HEK293 (cell line): ENCODE results near the gene IDNK.

Experiments
- CTCF ChIA-PET: fragments of 350-600 bp; formaldehyde crosslinking; extraction: SDS; loops from one replicate; lab custom pipeline; 2021; ENCODE audit warnings: antibody characterized with exemption; lab: Yijun Ruan, JAX
- POLR2A ChIA-PET: fragments of 300-600 bp; formaldehyde crosslinking; extraction: SDS; loops from one replicate; lab custom pipeline; 2020; ENCODE audit warnings: antibody characterized with exemption, inconsistent platforms; lab: Yijun Ruan, JAX
- H3K27ac ChIP-seq: fragments of 200-500 bp; sonication (Bioruptor generic); 2 replicates; pipeline ENCODE4 v1.5.1; 2014; ENCODE audit warnings: low read depth, low read length, control low read depth, inconsistent platforms; ENCODE audit errors: extremely low read depth
- H3K36me3 ChIP-seq, 2 experiments: fragments of 200-500 bp in 1 of 2; sonication (Bioruptor generic) in 1 of 2; 1 replicate in 1 of 2; 2 replicates in 1 of 2; pipeline ENCODE4 v1.5.1; 2014 to 2017; ENCODE audit warnings: inconsistent platforms in 2 of 2, low read length in 2 of 2; ENCODE audit not compliant: control insufficient read depth in 2 of 2, insufficient read depth in 1 of 2
- H3K4me1 ChIP-seq: fragments of 200-500 bp; sonication (Bioruptor generic); 2 replicates; pipeline ENCODE4 v1.5.1; 2014; ENCODE audit warnings: mild to moderate bottlenecking, low read length, inconsistent platforms; ENCODE audit not compliant: control insufficient read depth, insufficient read depth
- H3K4me3 ChIP-seq: 2 replicates; pipeline ENCODE4 v1.5.1; 2011; ENCODE audit warnings: low read depth, mild to moderate bottlenecking, control low read depth, low read length, moderate library complexity
- H3K9me3 ChIP-seq: fragments of 200-500 bp; sonication (Bioruptor generic); 2 replicates; pipeline ENCODE4 v1.5.1; 2014; ENCODE audit warnings: low read depth, low read length, inconsistent platforms; ENCODE audit not compliant: control insufficient read depth, insufficient read depth
- GLI4 ChIP-seq: fragments of 450-650 bp; formaldehyde crosslinking; IDR thresholded peaks from 2 replicates; pipeline ENCODE4 v1.5.1; 2016; ENCODE audit warnings: missing biosample characterization, missing genetic modification characterization
- GLIS2 ChIP-seq: fragments of 450-650 bp; formaldehyde crosslinking; IDR thresholded peaks from 2 replicates; pipeline ENCODE4 v1.5.1; 2016; ENCODE audit warnings: missing biosample characterization, missing genetic modification characterization
- IKZF3 ChIP-seq: fragments of 450-650 bp; IDR thresholded peaks from 2 replicates; pipeline ENCODE4 v1.5.0; 2018; ENCODE audit warnings: missing biosample characterization, mild to moderate bottlenecking, missing genetic modification characterization, moderate library complexity
- KLF16 ChIP-seq: fragments of 450-650 bp; formaldehyde crosslinking; IDR thresholded peaks from 2 replicates; pipeline ENCODE4 v1.5.1; 2017; ENCODE audit warnings: missing biosample characterization, missing genetic modification characterization
- OSR2 ChIP-seq: fragments of 450-650 bp; formaldehyde crosslinking; IDR thresholded peaks from 2 replicates; pipeline ENCODE4 v1.5.1; 2016; ENCODE audit warnings: missing biosample characterization, missing genetic modification characterization
- SCRT2 ChIP-seq: fragments of 450-650 bp; formaldehyde crosslinking; IDR thresholded peaks from 2 replicates; pipeline ENCODE4 v1.5.1; 2016; ENCODE audit warnings: missing biosample characterization, missing genetic modification characterization
- SP3 ChIP-seq: fragments of 450-650 bp; formaldehyde crosslinking; IDR thresholded peaks from 2 replicates; pipeline ENCODE4 v1.5.1; 2016; ENCODE audit warnings: missing biosample characterization, missing genetic modification characterization
- TRIM28 ChIP-seq: IDR thresholded peaks from 2 replicates; pipeline ENCODE4 v1.6.1; 2011; ENCODE audit warnings: low read length, control low read depth, borderline replicate concordance
- ZBTB8A ChIP-seq: fragments of 450-650 bp; formaldehyde crosslinking; IDR thresholded peaks from 2 replicates; pipeline ENCODE4 v1.5.1; 2016; ENCODE audit warnings: missing biosample characterization, missing genetic modification characterization
- ZEB2 ChIP-seq: fragments of 450-650 bp; formaldehyde crosslinking; IDR thresholded peaks from 2 replicates; pipeline ENCODE4 v1.5.1; 2016; ENCODE audit warnings: missing biosample characterization, missing genetic modification characterization
- ZNF157 ChIP-seq: fragments of 450-650 bp; formaldehyde crosslinking; IDR thresholded peaks from 2 replicates; pipeline ENCODE4 v1.5.1; 2016; ENCODE audit warnings: missing biosample characterization, missing genetic modification characterization
- ZNF16 ChIP-seq: fragments of 450-650 bp; formaldehyde crosslinking; IDR thresholded peaks from 2 replicates; pipeline ENCODE4 v1.5.1; 2016; ENCODE audit warnings: low read depth, missing biosample characterization, missing genetic modification characterization
- ZNF335 ChIP-seq: fragments of 450-650 bp; formaldehyde crosslinking; conservative IDR thresholded peaks from 2 replicates; pipeline ENCODE4 v1.5.1; 2016; ENCODE audit warnings: missing biosample characterization, missing genetic modification characterization
- ZNF350 ChIP-seq: fragments of 450-650 bp; formaldehyde crosslinking; IDR thresholded peaks from 2 replicates; pipeline ENCODE4 v1.5.0; 2017; ENCODE audit warnings: missing biosample characterization, mild to moderate bottlenecking, missing genetic modification characterization
- ZNF366 ChIP-seq: fragments of 450-650 bp; formaldehyde crosslinking; conservative IDR thresholded peaks from 2 replicates; pipeline ENCODE4 v1.5.1; 2016; ENCODE audit warnings: missing biosample characterization, missing genetic modification characterization
- ZNF423 ChIP-seq: fragments of 450-650 bp; formaldehyde crosslinking; IDR thresholded peaks from 2 replicates; pipeline ENCODE4 v1.5.1; 2016; ENCODE audit warnings: missing biosample characterization, missing genetic modification characterization
- ZNF548 ChIP-seq: fragments of 450-650 bp; formaldehyde crosslinking; IDR thresholded peaks from 2 replicates; pipeline ENCODE4 v1.5.1; 2016; ENCODE audit warnings: missing biosample characterization, missing genetic modification characterization
- ZNF560 ChIP-seq: fragments of 450-650 bp; formaldehyde crosslinking; IDR thresholded peaks from 2 replicates; pipeline ENCODE4 v1.5.1; 2017; ENCODE audit warnings: missing biosample characterization, missing genetic modification characterization, borderline replicate concordance
- ZNF624 ChIP-seq: fragments of 450-650 bp; formaldehyde crosslinking; IDR thresholded peaks from 2 replicates; pipeline ENCODE4 v1.5.1; 2017; ENCODE audit warnings: missing biosample characterization, missing genetic modification characterization
- ZNF654 ChIP-seq: fragments of 450-650 bp; formaldehyde crosslinking; IDR thresholded peaks from 2 replicates; pipeline ENCODE4 v1.5.1; 2016; ENCODE audit warnings: low read depth, missing biosample characterization, missing genetic modification characterization
- ZNF677 ChIP-seq: fragments of 450-650 bp; IDR thresholded peaks from 2 replicates; pipeline ENCODE4 v1.5.0; 2018; ENCODE audit warnings: missing biosample characterization, mild to moderate bottlenecking, missing genetic modification characterization, moderate library complexity
- ZNF791 ChIP-seq: fragments of 450-650 bp; formaldehyde crosslinking; IDR thresholded peaks from 2 replicates; pipeline ENCODE4 v1.5.1; 2016; ENCODE audit warnings: missing biosample characterization, missing genetic modification characterization
- ZNF830 ChIP-seq: fragments of 450-650 bp; IDR thresholded peaks from 2 replicates; pipeline ENCODE4 v1.5.0; 2018; ENCODE audit warnings: missing biosample characterization, missing genetic modification characterization, low read depth, mild to moderate bottlenecking, moderate library complexity
- TF ChIP-seq, protein P1 (sequence below): fragments of 450-650 bp; formaldehyde crosslinking; IDR thresholded peaks from 2 replicates; pipeline ENCODE4 v1.5.1; 2016; ENCODE audit warnings: missing biosample characterization, missing genetic modification characterization
- TF ChIP-seq, protein P2 (sequence below): fragments of 450-650 bp; formaldehyde crosslinking; IDR thresholded peaks from 2 replicates; pipeline ENCODE4 v1.5.1; 2016; ENCODE audit warnings: missing biosample characterization, missing genetic modification characterization, borderline replicate concordance
- TF ChIP-seq, protein P3 (sequence below): sonication (generic); formaldehyde crosslinking; IDR thresholded peaks from 2 replicates; pipeline ENCODE4 v1.8.1; 2022; ENCODE audit warnings: mild to moderate bottlenecking, moderate library complexity, missing genetic modification reagents

Gene IDNK

DNA sequence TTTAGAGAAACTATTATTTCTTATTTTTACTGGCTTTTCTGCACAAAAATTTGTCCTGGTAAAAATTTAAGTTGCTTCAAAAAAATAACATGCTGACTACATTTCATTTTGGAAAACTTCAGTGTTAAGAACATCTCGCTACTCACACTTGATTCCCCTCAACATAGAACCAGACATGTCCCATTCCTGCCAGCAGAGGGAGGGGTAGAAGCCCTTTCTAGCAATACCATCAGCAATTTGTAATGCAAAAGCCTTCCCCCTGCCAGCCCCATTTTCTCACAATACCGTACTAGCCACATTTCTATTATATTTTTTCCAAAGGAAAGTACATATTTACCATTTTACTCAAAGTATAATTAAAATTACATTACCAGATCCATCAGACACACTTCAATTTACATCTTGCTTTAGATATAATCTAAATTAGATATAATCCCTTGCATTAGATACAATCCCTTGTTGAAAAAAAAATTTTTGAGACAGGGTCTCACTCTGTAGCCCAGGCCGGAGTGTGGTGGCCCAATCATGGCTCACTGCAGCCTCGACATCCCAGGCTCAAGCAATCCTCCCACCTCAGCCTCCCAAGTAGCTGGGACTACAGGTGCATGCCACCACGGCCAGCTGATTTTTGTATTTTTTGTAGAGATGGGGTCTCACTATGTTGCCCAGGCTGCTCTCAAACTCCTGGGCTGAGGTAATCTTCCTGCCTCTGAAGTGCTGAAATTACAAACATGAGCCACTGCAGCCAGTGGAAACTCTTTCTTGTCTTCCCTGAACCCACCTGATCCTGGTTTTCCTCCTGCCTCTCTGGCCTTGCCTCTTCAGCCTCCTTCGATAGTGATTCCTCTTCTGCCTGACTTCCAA is 39.6 kb upstream of the IDNK start:
- CTCF ChIA-PET, result interaction anchor here (0.6 to 1.6 kb wide), 4 partner anchors 9 to 262 kb away, joined by 3 to 5 read pairs (median 4); no protein-coding TSS in a partner anchor
- POLR2A ChIA-PET, result no interaction called here

DNA sequence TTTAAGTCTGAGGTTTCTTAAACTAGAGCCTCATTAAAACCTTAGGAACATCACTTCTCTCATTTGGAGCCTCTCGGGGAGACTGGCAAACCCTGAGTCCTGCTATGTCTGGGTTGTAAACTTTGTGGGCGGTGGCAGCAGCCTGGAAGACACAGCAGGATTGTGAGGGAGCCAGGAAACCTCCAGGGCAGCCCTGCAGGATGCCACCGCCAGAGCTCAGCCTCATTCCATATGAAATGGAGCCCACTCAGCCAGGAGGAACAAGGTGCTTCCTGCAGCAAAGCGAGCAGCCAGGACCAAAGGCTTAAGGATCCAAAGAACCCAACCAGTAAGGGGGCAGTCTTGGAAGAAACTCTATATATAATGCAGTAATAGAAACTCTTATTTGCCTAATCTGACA is 37.9 kb upstream of the IDNK start:
- Histone ChIP-seq H3K36me3 (no peaks in the 10 kb centered on the region), H3K9me3 (no peaks in the 10 kb centered on the region), H3K4me1 (no peaks in the 10 kb centered on the region), H3K4me3 (no peak overlapping the region), H3K27ac (no peak overlapping the region)
- POLR2A ChIA-PET, result no interaction called here
- no peak for TF ChIP-seq ZNF791 (tag by site-specific recombination)
- TF ChIP-seq ZNF16 (tag by site-specific recombination), result no peak
- TF ChIP-seq GLI4, result no peak
- TF ChIP-seq GLIS2 (tag by site-specific recombination), result no peak
- TF ChIP-seq, protein P1, sequence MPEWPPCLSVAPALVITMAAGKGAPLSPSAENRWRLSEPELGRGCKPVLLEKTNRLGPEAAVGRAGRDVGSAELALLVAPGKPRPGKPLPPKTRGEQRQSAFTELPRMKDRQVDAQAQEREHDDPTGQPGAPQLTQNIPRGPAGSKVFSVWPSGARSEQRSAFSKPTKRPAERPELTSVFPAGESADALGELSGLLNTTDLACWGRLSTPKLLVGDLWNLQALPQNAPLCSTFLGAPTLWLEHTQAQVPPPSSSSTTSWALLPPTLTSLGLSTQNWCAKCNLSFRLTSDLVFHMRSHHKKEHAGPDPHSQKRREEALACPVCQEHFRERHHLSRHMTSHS (tag by site-specific recombination), result no peak
- TF ChIP-seq OSR2 (tag by site-specific recombination), result no peak
- TF ChIP-seq ZNF335, result no peak
- no peak for TF ChIP-seq ZNF157 (tag by site-specific recombination)
- TF ChIP-seq KLF16, result no peak
- TF ChIP-seq ZBTB8A, result no peak
- no peak for TF ChIP-seq SCRT2
- TF ChIP-seq ZNF366, result no peak
- no peak for TF ChIP-seq ZNF560 (tag by site-specific recombination)
- no peak for TF ChIP-seq ZNF677 (tag by site-specific recombination)
- TF ChIP-seq ZEB2, result no peak
- no peak for TF ChIP-seq IKZF3 (tag by site-specific recombination)
- no peak for TF ChIP-seq TRIM28
- TF ChIP-seq SP3 (tag by site-specific recombination), result no peak
- TF ChIP-seq ZNF350 (tag by site-specific recombination), result no peak
- CTCF ChIA-PET, result interaction anchor here (0.6 to 1.2 kb wide), 4 partner anchors 11 to 1720 kb away, joined by 3 to 5 read pairs (median 4); no protein-coding TSS in a partner anchor

More for the DNA sequence above, 39.6 kb upstream of the IDNK start:
- Histone ChIP-seq H3K4me3 (no peak overlapping the region), H3K27ac (no peak overlapping the region), H3K4me1 (no peaks in the 10 kb centered on the region), H3K36me3 (no peaks in the 10 kb centered on the region), H3K9me3 (no peaks in the 10 kb centered on the region)
- TF ChIP-seq, protein P2, sequence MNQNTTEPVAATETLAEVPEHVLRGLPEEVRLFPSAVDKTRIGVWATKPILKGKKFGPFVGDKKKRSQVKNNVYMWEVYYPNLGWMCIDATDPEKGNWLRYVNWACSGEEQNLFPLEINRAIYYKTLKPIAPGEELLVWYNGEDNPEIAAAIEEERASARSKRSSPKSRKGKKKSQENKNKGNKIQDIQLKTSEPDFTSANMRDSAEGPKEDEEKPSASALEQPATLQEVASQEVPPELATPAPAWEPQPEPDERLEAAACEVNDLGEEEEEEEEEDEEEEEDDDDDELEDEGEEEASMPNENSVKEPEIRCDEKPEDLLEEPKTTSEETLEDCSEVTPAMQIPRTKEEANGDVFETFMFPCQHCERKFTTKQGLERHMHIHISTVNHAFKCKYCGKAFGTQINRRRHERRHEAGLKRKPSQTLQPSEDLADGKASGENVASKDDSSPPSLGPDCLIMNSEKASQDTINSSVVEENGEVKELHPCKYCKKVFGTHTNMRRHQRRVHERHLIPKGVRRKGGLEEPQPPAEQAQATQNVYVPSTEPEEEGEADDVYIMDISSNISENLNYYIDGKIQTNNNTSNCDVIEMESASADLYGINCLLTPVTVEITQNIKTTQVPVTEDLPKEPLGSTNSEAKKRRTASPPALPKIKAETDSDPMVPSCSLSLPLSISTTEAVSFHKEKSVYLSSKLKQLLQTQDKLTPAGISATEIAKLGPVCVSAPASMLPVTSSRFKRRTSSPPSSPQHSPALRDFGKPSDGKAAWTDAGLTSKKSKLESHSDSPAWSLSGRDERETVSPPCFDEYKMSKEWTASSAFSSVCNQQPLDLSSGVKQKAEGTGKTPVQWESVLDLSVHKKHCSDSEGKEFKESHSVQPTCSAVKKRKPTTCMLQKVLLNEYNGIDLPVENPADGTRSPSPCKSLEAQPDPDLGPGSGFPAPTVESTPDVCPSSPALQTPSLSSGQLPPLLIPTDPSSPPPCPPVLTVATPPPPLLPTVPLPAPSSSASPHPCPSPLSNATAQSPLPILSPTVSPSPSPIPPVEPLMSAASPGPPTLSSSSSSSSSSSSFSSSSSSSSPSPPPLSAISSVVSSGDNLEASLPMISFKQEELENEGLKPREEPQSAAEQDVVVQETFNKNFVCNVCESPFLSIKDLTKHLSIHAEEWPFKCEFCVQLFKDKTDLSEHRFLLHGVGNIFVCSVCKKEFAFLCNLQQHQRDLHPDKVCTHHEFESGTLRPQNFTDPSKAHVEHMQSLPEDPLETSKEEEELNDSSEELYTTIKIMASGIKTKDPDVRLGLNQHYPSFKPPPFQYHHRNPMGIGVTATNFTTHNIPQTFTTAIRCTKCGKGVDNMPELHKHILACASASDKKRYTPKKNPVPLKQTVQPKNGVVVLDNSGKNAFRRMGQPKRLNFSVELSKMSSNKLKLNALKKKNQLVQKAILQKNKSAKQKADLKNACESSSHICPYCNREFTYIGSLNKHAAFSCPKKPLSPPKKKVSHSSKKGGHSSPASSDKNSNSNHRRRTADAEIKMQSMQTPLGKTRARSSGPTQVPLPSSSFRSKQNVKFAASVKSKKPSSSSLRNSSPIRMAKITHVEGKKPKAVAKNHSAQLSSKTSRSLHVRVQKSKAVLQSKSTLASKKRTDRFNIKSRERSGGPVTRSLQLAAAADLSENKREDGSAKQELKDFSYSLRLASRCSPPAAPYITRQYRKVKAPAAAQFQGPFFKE (tag by site-specific recombination), result no peak
- TF ChIP-seq, protein P3, sequence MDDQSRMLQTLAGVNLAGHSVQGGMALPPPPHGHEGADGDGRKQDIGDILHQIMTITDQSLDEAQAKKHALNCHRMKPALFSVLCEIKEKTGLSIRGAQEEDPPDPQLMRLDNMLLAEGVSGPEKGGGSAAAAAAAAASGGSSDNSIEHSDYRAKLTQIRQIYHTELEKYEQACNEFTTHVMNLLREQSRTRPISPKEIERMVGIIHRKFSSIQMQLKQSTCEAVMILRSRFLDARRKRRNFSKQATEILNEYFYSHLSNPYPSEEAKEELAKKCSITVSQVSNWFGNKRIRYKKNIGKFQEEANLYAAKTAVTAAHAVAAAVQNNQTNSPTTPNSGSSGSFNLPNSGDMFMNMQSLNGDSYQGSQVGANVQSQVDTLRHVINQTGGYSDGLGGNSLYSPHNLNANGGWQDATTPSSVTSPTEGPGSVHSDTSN (CRISPR knock-in tag), result no peak
- no peak for TF ChIP-seq ZNF548 (tag by site-specific recombination)
- no peak for TF ChIP-seq ZNF624 (tag by site-specific recombination)
- TF ChIP-seq ZNF830, result no peak
- 0 out of 2 replicates have a peak, but pooled peaks have one; percentile 8 for TF ChIP-seq ZNF654 (tag by site-specific recombination)
- TF ChIP-seq ZNF423 (tag by site-specific recombination), result no peak
